IMR-90 (cell line): Measurements from ENCODE around the gene ALOX12. TPM values are rescaled to one million over a fixed set of nuclear protein-coding genes. Genes with fewer than 3 reads are reported as not detected.

ENCODE experiments used
- ATAC-seq: fragments of 200-7000 bp; cut with Tn5 transposase; 2 replicates; pipeline ENCODE4 v1.9.1; 2020; ENCODE audit warnings: low read depth, mild to moderate bottlenecking, moderate library complexity
- BruUV-seq: library from RNA; stranded (reverse); fragments of 400-500 nt; replicated peaks from 2 replicates; lab custom pipeline; 2021; lab: Mats Ljungman, UMichigan
- CTCF ChIA-PET: fragments of 300-600 bp; formaldehyde crosslinking; extraction: SDS; loops from one replicate; lab custom pipeline; 2021; ENCODE audit warnings: antibody characterized with exemption; lab: Yijun Ruan, JAX
- POLR2A ChIA-PET: fragments of 300-600 bp; sonication (Branson Sonifier 250); formaldehyde crosslinking; loops from one replicate; lab custom pipeline; 2022; ENCODE audit warnings: antibody characterized with exemption; ENCODE audit not compliant: unreplicated experiment; lab: Charles Lee
- DNase-seq: peaks from one replicate; pipeline ENCODE4 v3.0.0; 2013
- H2AFZ ChIP-seq: replicated peaks from 2 replicates; pipeline ENCODE3; 2013; ENCODE audit warnings: low read length, mild to moderate bottlenecking; ENCODE audit not compliant: poor library complexity
- H2AK5ac ChIP-seq: 2 replicates; pipeline ENCODE4 v1.6.1; 2013; ENCODE audit warnings: low read depth, low read length, inconsistent platforms
- H2AK9ac ChIP-seq: replicated peaks from 2 replicates; pipeline ENCODE3; 2013; ENCODE audit warnings: mild to moderate bottlenecking, low read depth, low read length, moderate library complexity; ENCODE audit not compliant: poor library complexity
- H2BK120ac ChIP-seq: 2 replicates; pipeline ENCODE4 v1.6.1; 2013; ENCODE audit warnings: low read depth, low read length, inconsistent platforms
- H2BK15ac ChIP-seq: 3 replicates; pipeline ENCODE4 v1.6.1; 2013; ENCODE audit warnings: low read depth, low read length, inconsistent platforms
- H2BK20ac ChIP-seq: 2 replicates; pipeline ENCODE4 v1.6.1; 2013; ENCODE audit warnings: low read depth, mild to moderate bottlenecking, inconsistent platforms, low read length, moderate library complexity
- H2BK5ac ChIP-seq: 2 replicates; pipeline ENCODE4 v1.6.1; 2013; ENCODE audit warnings: mild to moderate bottlenecking, low read depth, low read length, inconsistent platforms; ENCODE audit not compliant: poor library complexity, severe bottlenecking
- H3K14ac ChIP-seq: replicated peaks from 2 replicates; pipeline ENCODE4 v1.6.1; 2013; ENCODE audit warnings: low read depth, low read length, inconsistent platforms
- H3K18ac ChIP-seq: 2 replicates; pipeline ENCODE4 v1.6.1; 2013; ENCODE audit warnings: low read depth, low read length, control low read depth
- H3K23ac ChIP-seq: 2 replicates; pipeline ENCODE4 v1.6.1; 2013; ENCODE audit warnings: low read depth, low read length, inconsistent platforms
- H3K27ac ChIP-seq: 2 replicates; pipeline ENCODE4 v1.5.1; 2013; ENCODE audit warnings: mild to moderate bottlenecking, control low read depth, low read length; ENCODE audit not compliant: insufficient read depth
- H3K27me3 ChIP-seq: 2 replicates; pipeline ENCODE4 v1.6.1; 2013; ENCODE audit warnings: low read length; ENCODE audit not compliant: control insufficient read depth, insufficient read depth
- H3K36me3 ChIP-seq: 2 replicates; pipeline ENCODE4 v1.6.1; 2013; ENCODE audit warnings: low read length, mixed read lengths; ENCODE audit not compliant: control insufficient read depth, insufficient read depth
- H3K4ac ChIP-seq: 2 replicates; pipeline ENCODE4 v1.6.1; 2013; ENCODE audit warnings: low read depth, low read length, inconsistent platforms
- H3K4me1 ChIP-seq: 2 replicates; pipeline ENCODE4 v1.6.1; 2013; ENCODE audit warnings: low read length, mixed read lengths; ENCODE audit not compliant: control insufficient read depth, insufficient read depth
- H3K4me2 ChIP-seq: 2 replicates; pipeline ENCODE4 v1.6.1; 2013; ENCODE audit warnings: low read depth, mild to moderate bottlenecking, control low read depth, low read length, moderate library complexity
- H3K4me3 ChIP-seq: 2 replicates; pipeline ENCODE4 v1.5.1; 2013; ENCODE audit warnings: low read depth, mild to moderate bottlenecking, control low read depth, low read length, moderate library complexity; ENCODE audit not compliant: insufficient read depth
- H3K56ac ChIP-seq: 2 replicates; pipeline ENCODE4 v1.6.1; 2013; ENCODE audit warnings: low read length, inconsistent platforms; ENCODE audit not compliant: insufficient read depth; ENCODE audit errors: extremely low read depth
- H3K79me1 ChIP-seq, 2 experiments: 2 replicates each; pipeline ENCODE4 v1.6.1; 2013; ENCODE audit warnings: low read length in 2 of 2, inconsistent platforms in 1 of 2, low read depth in 1 of 2
- H3K9ac ChIP-seq: 2 replicates; pipeline ENCODE4 v1.6.1; 2013; ENCODE audit warnings: low read depth, low read length, control low read depth
- H3K9me1 ChIP-seq: 2 replicates; pipeline ENCODE4 v1.6.1; 2013; ENCODE audit warnings: low read length, inconsistent platforms; ENCODE audit not compliant: insufficient read depth
- H3K9me3 ChIP-seq: 2 replicates; pipeline ENCODE4 v1.6.1; 2013; ENCODE audit warnings: low read length; ENCODE audit not compliant: control insufficient read depth, insufficient read depth
- H4K20me1 ChIP-seq: 2 replicates; pipeline ENCODE4 v1.6.1; 2013; ENCODE audit warnings: low read length, inconsistent platforms; ENCODE audit not compliant: insufficient read depth
- H4K5ac ChIP-seq: 2 replicates; pipeline ENCODE4 v1.6.1; 2013; ENCODE audit warnings: mild to moderate bottlenecking, low read depth, low read length, control low read depth
- H4K8ac ChIP-seq, 2 experiments: 2 replicates each; pipeline ENCODE4 v1.6.1; 2013; ENCODE audit warnings: low read depth in 2 of 2, low read length in 2 of 2, control low read depth in 1 of 2, inconsistent platforms in 1 of 2
- H4K91ac ChIP-seq: 2 replicates; pipeline ENCODE4 v1.6.1; 2013; ENCODE audit warnings: low read depth, low read length, inconsistent platforms; ENCODE audit not compliant: insufficient read depth
- USF2 ChIP-seq: fragments of 150-350 bp; IDR thresholded peaks from 2 replicates; pipeline ENCODE4 v1.6.1; 2017; ENCODE audit warnings: mild to moderate bottlenecking, antibody characterized with exemption, low read length, low read depth
- WGBS, 2 experiments: methylation state at CpG; one replicate each; pipeline versions ENCODE4 v1.1.5 to v1.1.7; 2013; ENCODE audit warnings: missing lambda C conversion rate in 2 of 2; ENCODE audit not compliant: insufficient read length in 1 of 2; ENCODE audit errors: extremely low coverage in 2 of 2; 5-methylcytosine and 5-hydroxymethylcytosine counted together
- dilution Hi-C: fragments of 300-500 bp; cut with HindIII; formaldehyde crosslinking; loops from one replicate; pipeline ENCODE4 v1.14.3; 2018; ENCODE audit warnings: low sequenced_read_pairs; ENCODE audit not compliant: unreplicated experiment
- in situ Hi-C: fragments of 300-500 bp; cut with MboI; formaldehyde crosslinking; loops from 3 replicates; pipeline ENCODE4 v1.14.3; 2019; ENCODE audit warnings: low sequenced_read_pairs, inconsistent platforms, mixed read lengths
- intact Hi-C: fragments of 100-400 bp; cut with micrococcal nuclease; formaldehyde crosslinking; loops from 2 replicates; pipeline ENCODE4 v1.10.0; 2022
- polyA plus RNA-seq, 3 experiments: library from polyadenylated mRNA; depleted of rRNA; stranded (reverse); fragments of >200 nt; gene quantifications; 2 replicates each; pipeline ENCODE4 v1.2.3, GENCODE V29; 2012; ENCODE audit warnings: low replicate concordance in 1 of 3
- total RNA-seq: library from RNA; depleted of rRNA; stranded (reverse); fragments of >200 nt; gene quantifications from 2 replicates; pipeline ENCODE4 v1.2.3, GENCODE V29; 2012

The ALOX12 gene
- total and polyA plus RNA-seq, 2 of the 4 experiments (the other 2 are of a cell fraction) = 0.03 TPM; not detected in 1

GRCh38 chr17:7042501-7043181 is 46.8 kb downstream of the ALOX12 start:
- Histone ChIP-seq H3K27me3 (peaks cover 29% of the 10 kb centered on the region), H2AK5ac (no peak overlapping the region), H4K91ac (no peak overlapping the region), H2BK20ac (no peak overlapping the region), H3K36me3 (no peaks in the 10 kb centered on the region), H4K8ac (no peak overlapping the region), H3K9ac (no peak overlapping the region), H2AFZ (peak overlapping the region; percentile 77), H3K18ac (no peak overlapping the region), H4K20me1 (no peaks in the 10 kb centered on the region), H3K4me2 (peak overlapping the region; percentile 25; the same call in 1 of the 2 replicates), H3K4me1 (peaks cover 6% of the 10 kb centered on the region), H3K4me3 (no peak overlapping the region), H3K79me1 (no peaks in the 10 kb centered on the region), H3K14ac (no peak overlapping the region), H3K27ac (no peak overlapping the region), H4K5ac (no peak overlapping the region), H2BK120ac (no peak overlapping the region), H3K9me1 (no peaks in the 10 kb centered on the region), H3K56ac (no peak overlapping the region), H2BK15ac (no peak overlapping the region), H2AK9ac (no peak overlapping the region), H3K9me3 (no peaks in the 10 kb centered on the region), H3K23ac (no peak overlapping the region), H3K4ac (no peak overlapping the region), H2BK5ac (no peak overlapping the region)
- 17% methylated on average over 26 of the region's 53 CpGs; no CpG with 5 or more reads in 1 of the 2 experiments for WGBS, 2 experiments
- CTCF ChIA-PET = no interaction called here
- ATAC-seq (no peak), DNase-seq (no peak)
- dilution Hi-C loops = no loop called here
- intact Hi-C loops = loop anchor here (10.0 kb wide), 1 partner anchor 522 kb away; the partner anchor contains the start of gene SENP3
- in situ Hi-C loops = loop anchor here (10.0 kb wide), 1 partner anchor 262 kb away; the partner anchor contains the start of gene EIF5A
- BruUV-seq = no TSS peak
- POLR2A ChIA-PET = no interaction called here
- TF ChIP-seq USF2 = no peak
